HG03097 (cell line): ENCODE measurements around the gene THAP3.

Source experiments
- ATAC-seq: cut with Tn5 transposase; IDR thresholded peaks from one replicate; pipeline ENCODE4 v1.9.1; 2021; ENCODE audit not compliant: unreplicated experiment, low FRiP score

The THAP3 gene

DNA sequence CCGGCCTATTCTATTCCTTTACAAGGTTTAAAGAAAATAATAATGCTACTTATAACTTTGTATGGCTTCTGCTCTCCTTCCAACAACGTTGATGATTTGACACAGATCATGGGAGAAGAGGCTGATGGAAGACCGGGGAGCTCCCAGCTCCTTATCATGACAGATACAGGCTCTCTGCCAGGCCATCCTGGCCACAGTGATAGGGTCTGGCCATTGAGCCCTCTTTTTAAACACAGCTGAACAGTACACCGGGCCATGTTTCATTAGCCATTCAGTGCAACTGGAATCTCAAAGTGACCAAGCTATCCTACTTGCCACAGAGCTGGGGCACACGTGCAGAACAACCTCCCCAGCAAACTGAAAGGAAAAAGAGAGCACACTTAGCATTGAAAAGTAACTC, 42.0 kb downstream of the THAP3 start:
- ATAC-seq, result no peak

DNA sequence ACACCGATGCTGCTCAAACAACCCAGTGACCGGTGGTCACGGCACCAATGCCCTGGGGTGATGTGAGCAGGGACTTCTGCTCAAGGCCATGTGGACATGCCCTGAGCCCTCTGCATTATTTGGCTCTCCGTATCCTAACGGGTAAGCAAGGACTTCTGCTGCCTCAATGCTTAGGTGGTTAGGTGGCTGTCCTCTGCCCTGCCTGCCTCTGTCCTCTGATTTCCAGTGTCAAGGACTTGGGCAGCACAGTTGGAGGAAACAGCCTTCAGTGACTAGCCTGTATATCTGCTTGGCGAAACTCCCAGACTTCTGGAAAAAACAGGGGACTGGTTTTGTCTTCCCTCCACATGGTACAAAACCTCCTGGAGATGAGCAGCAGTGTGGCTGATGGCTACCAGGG, 42.5 kb downstream of the THAP3 start:
- no peak for ATAC-seq

DNA sequence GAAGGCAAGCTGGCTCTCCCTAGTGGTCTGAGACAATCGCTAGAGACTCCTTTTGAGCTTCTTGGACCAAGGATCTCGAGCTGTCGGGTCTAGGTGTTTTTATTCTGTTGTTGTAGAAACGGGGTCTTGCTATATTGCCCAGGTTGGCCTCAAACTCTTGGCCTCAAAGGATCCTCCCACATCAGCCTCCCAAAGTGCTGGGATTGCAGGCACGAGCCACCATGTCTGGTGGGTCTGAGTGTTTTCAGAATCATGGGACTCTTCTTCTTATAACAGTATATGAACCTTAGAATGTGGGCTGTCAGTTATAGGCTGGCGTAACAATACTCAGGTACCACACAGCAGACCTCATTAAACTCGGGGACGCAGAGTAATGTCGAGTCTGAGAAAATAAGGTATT, 43.8 kb downstream of the THAP3 start:
- ATAC-seq, result no peak

DNA sequence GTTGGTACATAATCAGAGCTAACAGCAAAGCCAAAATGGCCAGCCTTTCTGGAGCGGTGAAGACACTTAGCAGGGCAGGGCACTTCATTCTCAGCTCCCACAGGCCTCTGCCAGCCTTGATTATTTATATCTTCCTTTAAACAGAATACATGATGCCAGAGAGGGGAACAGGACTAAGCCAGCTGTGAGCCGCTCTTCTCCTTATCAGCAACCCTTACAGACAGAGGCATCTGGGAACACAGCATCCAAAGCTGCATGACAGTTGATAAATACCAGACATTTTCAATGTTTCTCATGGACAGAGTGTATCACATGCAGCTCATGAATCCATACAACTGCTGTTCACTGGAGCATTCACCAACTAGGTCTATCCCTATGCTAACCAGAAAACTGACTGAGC, 47.9 kb downstream of the THAP3 start:
- no peak for ATAC-seq

DNA sequence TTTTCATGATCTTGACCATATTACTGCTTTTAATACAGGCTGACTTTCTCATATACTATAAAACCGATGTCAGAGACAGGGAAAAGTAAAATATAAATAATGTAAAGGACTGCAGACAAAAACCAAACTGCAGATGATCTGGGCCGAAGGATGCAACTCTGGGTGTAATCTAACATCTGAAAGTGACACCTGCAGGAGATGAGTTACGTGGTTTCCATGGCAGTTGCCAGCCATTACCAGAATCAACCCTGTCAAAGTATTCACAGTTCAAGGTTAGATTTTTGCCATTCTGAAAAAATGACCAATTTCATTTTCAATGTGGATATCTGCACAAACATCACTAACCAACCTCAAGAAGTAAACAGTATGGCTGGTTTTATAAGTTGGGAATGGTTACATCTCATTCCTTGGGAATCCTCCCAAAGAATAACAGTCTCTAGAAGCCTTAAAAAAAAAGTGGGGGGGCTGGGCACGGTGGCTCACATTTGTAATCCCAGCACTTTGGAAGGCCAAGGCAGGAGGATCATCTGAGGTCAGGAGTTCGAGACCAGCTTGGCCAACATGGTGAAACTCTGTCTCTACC, 49.2 kb downstream of the THAP3 start:
- ATAC-seq, result no peak

DNA sequence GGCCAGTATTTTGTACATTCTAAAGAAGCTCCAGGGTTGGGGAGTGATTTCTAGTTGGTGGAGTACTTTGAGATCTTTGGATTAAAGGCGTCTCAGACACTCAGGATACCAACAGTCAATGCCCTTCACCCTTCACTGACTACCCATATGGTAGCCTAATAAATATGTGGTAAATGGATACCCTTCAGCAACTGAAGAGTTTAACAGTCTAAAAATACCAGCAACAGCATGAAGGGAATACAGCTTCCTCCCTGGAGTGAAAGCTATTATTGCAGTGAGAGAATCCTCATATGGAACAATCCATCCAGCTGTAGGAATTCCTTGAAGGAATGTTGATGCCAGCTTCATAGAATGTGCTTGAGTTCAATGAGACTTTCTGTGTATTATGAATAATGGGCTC, 50.1 kb downstream of the THAP3 start:
- no peak for ATAC-seq

DNA sequence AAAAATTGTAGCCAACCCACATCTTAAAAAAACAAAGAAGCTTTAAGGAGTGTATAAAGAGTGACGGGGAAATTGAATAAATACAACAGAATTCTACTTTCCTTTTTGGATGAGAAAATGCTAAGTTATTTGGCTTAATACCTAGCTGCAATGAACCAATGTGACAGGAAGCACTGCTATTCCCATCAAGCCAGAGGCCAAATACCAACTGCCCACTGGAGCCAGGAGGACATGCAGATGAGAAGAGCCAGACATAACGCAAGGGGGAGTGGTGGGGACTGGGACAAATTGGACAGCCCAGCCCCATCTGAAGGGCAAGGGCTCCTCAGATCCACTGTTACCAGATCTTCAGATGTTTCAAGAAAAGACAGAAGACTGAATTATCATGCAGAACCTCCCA, 51.3 kb downstream of the THAP3 start:
- ATAC-seq, result no peak
